ENCODE data around the gene MAPK8IP3.
"Not testable (repeated sequence)": the region's sequence is repeated elsewhere in the genome, so short reads cannot be mapped to it uniquely, and the experiment has no call there.

The MAPK8IP3 gene

DNA sequence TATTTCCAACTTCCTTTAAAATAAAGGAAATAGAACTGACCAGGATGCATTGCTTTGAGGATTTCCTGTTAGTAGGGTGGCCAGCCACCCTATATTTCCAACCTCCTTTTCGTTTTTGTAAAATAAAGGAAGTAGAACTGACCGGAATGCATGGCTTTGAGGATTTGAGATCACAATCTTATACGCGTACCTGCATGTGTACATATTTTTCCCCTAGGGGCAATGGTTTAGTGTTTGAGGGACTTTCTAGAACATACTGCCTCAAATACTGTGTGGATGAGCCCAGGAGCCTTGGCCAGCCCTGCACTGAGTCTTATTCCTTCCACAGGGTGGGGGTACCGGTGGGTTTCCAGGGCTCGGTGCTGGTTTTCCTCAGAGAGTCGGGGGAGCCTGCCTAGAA is 25.6 kb downstream of the MAPK8IP3 start:
- H3K27ac ChIP-seq: peak overlapping the region in 2 of 21 experiments; percentile 1 to 50

DNA sequence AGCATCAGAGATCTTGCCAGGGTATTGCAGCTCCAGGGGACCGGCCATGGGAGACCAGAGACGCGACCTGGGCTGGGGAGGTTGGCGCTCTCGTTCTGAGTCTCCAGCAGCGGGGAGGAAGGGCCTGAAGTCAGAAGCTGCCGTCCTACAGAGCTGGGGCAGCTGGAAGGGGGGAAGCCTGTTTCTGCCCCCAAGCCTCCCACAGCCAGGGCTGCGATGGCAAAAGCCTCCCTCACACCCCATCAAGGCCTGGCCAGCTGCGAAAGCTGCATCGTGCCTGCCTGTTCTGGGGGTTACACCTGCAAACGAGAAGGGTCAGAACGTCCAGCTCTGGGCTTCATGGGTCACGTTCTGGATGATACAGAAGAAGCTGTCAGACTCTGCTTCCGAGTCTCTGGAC is 26.1 kb downstream of the MAPK8IP3 start:
- H3K27ac ChIP-seq: peak overlapping the region in 2 of 21 experiments; percentile 1 to 50
- H3K4me3 ChIP-seq: no peak overlapping the region

More for the DNA sequence above, 25.6 kb downstream of the MAPK8IP3 start:
- no peak overlapping the region for H3K4me3 ChIP-seq

DNA sequence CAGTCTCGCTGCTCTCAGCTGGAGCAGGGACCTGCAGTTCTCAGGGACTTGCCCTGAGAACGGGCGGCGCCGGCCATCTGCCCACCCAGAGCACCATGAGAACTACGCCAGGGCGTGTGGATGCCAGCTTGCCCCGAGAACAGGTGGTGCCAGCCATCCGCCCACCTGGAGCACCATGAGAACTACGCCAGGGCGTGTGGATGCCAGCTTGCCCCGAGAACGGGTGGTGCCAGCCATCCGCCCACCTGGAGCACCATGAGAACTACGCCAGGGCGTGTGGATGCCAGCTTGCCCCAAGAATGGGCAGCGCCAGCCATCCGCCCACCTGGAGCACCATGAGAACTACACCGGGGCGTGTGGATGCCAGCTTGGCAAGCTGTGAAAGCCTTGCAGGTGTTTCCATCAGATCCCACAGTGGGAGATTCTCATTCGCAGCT is 26.6 kb downstream of the MAPK8IP3 start:
- peak overlapping the region in 1 of 21 experiments; percentile 6 for H3K27ac ChIP-seq
- not testable (repeated sequence) for H3K4me3 ChIP-seq

DNA sequence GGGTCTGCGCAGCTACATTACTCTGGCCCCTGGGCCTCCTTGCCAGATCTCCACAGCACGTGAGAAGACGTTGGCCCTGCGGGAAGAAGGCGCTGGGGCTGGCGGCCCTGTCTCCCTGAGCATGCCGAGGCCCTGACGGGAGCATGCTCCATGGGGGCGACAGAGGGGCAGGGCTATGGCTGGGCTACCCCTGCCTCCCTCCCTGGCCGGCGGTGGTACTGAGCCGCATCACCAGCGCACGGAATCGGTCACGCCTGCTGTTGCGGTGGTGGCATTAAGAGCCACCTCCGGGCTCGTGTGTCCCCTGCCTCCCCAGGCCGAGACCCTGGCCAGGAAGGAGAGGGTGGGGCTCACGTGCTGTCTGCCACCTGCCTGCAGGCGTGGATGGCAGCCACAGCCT is 28.1 kb downstream of the MAPK8IP3 start:
- Histone ChIP-seq H3K4me3 (no peak overlapping the region), H3K27ac (no peak overlapping the region)

DNA sequence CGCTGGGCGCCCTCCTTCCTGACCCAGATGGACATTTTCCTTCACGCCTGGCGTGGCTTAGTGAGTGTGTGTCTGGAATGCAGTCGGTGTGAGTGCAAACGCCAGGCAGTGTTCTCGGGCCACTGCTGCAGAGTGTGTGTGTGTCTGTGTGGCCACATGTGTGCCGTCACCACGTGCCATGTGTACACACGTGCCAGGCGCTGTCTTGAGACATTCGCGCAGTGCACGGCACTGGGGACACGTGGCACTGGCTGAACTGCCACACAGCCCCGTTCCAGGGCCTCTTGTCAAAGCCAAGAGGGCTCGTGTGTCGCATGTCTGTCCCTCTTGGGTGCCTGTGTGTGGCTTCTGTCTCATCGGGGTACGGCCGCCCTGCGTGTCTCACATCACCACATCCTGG is 28.8 kb downstream of the MAPK8IP3 start:
- no peak overlapping the region for H3K4me3 ChIP-seq
- no peak overlapping the region for H3K27ac ChIP-seq

DNA sequence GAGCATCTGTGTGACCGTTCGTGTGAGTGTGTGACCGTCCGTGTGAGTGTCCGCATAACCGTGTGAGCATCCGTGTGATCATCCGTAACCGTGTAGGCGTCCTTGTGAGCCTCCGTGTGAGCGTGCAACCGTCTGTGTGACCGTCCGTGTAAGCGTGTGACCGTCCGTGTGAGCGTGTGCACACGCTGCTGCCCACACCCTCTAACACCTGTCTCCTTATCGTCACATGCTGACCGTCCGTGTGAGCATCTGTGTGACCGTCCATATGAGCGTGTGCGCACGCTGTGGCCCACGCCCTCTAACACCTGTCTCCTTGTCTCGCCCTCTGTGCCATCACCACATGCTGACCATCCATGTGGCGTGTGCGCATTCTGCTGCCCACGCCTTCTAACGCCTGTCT is 34.2 kb downstream of the MAPK8IP3 start:
- Histone ChIP-seq H3K4me3 (no peak overlapping the region), H3K27ac (no peak overlapping the region)

DNA sequence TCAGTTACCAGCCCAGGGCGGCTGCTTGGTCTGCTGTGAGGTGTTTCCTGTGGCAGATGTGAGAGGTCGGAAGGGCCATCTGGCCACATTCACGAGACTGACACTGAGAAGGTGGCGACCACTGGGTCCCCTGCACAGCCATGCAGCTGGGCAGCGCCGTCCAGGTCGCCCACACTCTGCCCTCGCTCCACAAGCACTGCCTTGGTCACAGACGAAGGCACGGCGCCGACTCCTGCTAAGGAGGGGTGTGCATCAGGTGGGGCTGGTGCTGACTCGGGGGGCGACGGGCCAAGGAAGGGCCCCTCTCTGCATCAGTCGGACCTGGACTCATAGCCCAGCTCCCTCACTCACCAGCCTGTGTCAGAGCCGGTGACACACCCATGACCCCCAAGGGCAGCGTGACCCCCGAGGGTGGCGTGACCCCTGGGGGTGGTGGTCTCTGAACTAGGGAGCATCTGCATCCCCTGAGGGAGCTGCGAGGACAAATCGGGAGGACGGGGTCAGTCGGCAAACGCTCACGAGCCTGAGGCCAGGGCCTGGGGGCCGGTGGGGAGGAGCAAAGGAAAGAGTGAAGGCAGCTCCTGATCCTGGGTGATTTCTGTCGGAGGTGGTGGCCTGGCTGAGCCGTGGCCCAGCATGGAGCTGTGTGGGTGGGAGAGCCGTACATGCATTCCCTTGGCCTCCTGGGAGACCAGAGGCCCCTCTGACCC is 34.9 kb downstream of the MAPK8IP3 start:
- Histone ChIP-seq H3K4me3 (no peak overlapping the region), H3K27ac (no peak overlapping the region)

DNA sequence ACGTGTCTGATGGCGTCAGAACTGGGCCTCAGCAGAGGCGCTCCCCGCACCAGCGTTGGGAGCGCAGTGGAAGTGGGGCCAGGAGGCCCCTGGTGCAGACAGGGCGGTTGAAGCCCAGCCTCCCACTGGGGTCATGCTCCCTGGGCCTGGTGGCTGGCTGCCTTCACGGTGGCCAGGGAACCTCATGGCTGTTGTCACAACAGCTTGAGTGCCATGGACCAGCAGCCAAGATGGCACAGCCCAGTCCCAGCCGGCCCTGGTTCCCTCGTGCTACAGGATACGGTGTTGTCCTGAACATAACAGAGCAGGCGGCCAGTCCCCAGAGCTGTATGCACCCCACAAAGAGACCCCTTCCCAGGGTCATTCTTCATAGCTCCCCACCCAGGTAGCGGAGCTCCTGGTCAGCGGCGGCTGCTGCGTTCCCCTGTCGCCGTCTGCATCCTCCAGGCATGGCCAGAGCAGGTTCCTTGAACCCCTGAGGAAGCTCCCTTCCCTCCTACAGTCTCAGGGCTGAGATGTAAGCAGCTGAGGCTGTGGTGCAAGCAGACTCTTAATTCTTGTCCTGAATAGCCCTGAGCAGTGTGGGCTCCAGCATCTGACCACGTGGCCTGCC is 35.7 kb downstream of the MAPK8IP3 start:
- Histone ChIP-seq H3K27ac (no peak overlapping the region), H3K4me3 (no peak overlapping the region)

DNA sequence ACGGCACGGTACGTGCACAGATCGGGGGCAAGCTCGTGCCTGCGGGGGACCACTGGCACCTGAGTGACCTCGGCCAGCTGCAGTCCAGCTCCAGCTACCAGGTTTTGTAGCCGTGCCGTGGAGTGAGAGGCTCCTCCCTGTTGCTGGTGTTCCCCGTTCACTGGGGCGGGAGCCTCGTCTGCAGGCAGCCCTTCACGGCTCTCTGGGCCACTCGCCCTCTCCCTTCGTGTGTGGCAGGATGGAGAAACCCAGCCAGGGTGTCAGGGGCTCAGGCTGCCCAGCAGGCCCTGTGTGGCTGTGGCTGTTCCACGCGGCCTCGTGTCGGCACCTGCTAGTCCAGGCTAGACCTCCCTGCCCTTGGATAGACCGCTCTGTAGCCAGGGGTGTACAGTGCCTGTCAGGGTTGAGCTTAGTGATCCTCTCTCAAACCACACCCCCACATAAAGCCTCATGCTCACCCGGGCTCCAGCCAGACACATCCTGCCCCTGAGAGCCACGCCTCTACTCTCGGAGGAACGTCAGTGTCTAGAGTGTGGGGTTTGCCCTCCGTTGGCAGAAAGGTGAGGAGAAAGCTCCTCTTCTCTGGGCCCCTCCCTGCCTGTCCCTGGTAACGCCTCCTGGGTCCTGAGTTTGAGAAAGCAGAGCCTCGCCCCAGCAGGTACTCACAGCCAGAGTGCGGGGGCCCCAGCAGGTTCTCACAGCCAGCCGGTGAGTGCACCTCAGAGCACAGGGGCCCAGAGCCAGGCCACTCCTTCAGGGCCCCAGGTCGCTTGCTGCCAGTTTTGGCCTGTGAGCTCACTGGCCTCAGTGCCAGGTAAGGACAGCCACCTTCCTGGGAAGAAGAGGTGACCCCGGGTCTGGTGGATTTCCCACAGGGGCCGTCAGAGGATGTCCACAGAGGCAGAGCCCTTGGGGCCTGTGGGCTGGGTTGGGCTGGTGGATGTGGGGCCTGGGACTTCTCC is 37.7 kb downstream of the MAPK8IP3 start:
- peak overlapping the region in 4 of 21 experiments; percentile 2 to 35 (median 17) for H3K27ac ChIP-seq
- H3K4me3 ChIP-seq: no peak overlapping the region

DNA sequence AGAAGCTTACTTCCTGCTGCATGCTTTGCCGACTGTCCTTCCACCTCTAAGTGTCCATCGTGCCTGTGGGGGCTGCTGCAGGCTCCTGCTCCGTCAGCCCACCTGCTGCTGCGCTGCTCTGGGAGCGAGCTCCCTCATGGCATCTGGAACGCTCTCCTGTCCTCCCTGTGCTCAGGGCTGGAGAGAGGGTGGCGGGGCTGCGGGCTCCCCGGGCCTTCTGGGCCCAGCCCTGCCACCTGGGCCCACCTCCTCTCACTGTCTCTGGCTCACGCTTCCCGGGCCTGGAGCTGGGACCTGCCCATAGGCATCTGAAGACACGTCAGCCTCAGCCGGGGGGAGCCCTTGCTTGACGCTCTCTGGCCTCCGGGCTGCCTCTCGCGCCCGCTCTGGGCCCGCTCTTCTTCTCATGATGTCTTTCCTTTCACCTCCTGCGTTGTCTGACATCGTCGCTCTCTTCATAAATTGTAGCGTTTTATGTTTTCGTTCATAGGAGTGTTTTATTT is 38.4 kb downstream of the MAPK8IP3 start:
- peak overlapping the region in 4 of 21 experiments; percentile 2 to 55 (median 31) for H3K27ac ChIP-seq
- no peak overlapping the region for H3K4me3 ChIP-seq

DNA sequence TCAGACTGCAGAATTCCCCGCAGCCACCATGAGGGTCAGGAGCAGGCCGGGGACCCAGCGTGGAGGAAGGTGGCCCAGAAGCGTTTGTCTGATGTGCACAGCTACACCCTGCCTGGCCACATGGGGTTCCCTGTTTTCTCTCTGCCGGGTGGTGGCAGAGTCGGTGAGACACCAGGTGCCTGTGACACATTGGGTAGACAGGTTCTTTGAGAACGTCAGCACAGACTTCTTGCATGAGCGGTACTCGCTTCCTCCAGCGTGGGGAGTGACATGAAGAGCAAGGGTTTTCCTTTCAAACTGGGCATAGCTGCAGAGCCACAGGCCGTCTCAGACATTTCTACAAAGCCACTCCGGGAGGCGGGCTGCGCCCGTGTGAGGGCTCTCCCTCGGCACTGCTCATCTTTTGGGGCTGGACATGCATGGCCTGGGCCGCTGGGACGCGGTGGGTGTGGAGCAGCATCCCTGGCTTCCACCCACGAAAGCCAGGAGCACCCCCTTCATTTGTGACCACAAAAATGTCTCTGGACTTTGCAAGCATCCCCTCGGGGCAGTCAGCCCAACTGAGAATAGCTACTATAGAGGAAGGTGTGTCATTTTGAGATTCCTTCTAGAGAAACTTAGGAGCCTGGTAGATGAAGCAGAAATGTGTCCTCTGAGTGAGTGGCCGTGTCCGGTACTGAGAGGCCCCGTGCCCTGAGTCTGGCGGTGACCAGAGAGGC is 39.3 kb downstream of the MAPK8IP3 start:
- Histone ChIP-seq H3K4me3 (no peak overlapping the region), H3K27ac (peak overlapping the region in 4 of 21 experiments; percentile 11 to 68 (median 36))

DNA sequence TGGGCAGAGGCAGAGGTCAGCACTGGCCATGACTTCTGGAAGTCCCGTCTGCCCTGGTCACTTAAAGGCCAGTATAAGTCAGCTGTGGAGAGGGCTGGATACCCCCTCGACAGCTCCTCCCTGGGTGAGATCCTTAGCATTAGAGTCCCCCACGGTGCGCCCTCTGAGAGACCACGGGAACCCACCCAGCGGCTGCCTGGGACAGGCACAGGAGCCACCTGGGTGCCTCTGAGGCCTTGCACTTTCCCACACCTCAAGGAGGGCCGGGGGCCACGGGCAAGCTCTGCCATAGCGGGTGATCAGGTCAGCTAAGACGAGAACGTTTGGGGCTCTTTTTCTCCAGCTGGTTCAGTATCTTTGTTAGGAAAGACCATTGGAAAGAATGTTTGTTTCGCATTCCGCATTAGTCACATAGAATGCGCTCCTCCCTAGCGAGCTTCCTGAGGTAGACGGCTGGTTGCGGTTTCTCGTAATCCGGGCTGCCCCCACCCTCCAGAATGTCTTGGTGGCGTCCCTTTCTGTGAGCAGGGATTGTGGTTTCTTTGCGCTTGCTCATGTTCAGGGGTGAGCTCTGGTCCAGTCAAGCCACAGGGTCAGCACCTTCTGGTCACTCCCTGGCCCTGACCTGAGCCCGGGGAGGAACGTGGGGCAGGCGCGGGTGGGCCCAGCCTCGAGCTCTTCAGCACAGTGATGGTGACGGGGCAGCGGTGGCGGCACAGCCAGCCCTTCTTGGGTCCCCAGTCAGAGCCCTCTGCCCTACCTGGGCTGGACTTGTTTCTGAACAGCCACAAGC is 40.1 kb downstream of the MAPK8IP3 start:
- Histone ChIP-seq H3K27ac (peak overlapping the region in 4 of 21 experiments; percentile 11 to 68 (median 36)), H3K4me3 (no peak overlapping the region)

DNA sequence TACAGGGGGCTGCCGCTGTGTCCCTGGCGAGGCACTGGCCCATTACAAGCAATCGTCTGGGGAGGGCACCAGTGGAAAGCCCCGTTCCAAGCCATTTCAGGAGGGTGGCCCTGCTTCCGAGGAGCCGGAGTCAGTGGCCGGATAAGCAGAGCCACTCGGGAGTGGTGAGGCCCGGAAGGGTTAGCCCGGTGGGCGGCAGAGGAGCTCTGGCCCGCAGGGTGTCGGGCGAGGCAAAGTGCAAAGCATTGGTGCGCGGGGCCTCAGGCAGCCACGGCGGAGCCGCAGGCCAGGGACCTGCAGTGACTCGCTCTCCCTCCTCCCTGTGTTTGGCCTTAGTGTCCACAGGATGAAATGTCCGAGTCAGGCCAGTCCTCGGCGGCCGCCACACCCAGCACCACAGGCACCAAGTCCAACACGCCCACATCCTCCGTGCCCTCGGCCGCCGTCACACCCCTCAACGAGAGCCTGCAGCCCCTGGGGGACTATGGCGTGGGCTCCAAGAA is 40.7 kb downstream of the MAPK8IP3 start:
- Histone ChIP-seq H3K4me3 (no peak overlapping the region), H3K27ac (peak overlapping the region in 1 of 21 experiments; percentile 68)

DNA sequence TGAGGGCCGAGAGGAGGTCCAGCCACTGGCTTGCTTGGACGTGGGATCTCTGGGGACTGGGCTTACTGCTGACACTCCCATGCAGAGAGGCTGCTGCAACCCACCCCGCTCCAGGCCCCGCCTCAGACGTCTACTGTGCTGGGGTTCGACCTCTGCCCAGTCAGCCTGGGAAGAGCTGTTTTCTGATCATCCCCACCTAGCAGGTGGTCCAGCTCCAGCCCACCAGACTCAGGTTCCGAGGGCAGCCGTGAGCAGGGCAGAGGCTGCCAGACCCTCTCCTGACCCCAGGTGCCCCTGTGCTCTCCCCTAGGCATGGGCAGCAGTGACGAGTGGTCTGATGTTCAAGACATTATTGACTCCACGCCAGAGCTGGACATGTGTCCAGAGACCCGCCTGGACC is 41.9 kb downstream of the MAPK8IP3 start:
- Histone ChIP-seq H3K27ac (no peak overlapping the region), H3K4me3 (no peak overlapping the region)

DNA sequence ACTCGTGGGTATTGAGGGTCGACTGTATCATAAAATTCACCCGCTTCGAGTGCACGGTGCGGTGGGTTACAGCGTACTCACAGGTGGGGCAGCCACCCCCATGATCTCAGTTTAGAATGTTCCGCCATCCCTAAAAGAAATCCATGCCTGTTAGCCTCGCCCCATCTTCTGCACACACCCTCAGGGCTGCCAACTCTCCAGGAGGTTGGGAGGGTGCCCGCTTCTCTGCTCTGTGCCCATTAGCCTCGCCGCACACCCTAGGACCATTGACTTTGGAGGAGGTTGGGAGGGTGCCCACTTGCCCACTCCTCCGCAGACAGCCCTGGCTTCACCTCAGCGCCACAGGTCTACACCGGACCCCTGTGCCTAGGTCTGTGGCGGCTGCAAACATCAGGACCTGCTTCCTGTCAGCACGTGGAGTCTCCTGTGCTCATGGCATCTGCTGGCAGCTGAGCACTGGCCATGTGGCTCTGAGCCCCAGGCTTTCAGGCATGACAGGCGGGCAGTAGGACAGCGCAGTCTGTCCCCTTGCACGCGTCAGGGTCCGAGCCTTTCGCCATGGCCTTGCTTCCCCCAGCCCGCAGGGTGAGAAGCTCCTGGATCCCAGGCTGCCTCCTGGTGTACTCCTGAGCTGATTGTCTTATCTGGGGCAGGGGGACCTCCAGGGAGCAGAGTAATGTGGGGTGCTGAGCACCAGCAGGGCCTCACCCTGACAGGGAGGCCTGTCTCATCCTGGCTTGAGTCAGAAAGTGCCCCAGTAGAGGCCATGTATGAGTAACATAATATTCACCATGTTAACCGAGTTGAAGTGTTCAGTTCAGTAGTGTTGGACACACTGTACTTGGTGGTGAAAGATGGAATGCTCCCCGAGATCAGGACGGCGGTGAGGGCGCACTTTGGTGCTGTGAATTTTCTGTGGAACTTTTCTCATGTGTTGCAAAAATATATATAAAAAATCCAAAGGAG is 43.4 kb downstream of the MAPK8IP3 start:
- Histone ChIP-seq H3K27ac (no peak overlapping the region), H3K4me3 (no peak overlapping the region)

DNA sequence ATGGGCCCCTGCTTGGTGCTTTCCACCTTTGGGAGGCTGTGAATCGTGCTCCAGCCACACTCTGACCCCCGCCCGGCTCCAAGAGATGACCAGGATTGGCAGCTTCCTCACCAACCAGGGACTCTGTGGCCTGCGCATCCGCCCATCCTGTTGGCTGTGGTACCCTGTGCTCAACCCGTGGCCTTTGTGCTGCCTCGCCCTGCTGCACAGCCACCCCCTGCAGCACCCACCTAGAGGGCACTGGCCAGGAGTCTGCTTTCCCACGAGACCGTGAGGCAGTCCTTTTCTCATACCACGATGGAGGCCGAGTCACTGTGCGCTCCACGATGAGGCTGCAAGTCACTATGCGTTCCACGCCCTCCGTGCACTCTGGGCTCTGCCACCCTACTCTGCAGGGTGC is 46.0 kb downstream of the MAPK8IP3 start:
- Histone ChIP-seq H3K27ac (no peak overlapping the region), H3K4me3 (no peak overlapping the region)

DNA sequence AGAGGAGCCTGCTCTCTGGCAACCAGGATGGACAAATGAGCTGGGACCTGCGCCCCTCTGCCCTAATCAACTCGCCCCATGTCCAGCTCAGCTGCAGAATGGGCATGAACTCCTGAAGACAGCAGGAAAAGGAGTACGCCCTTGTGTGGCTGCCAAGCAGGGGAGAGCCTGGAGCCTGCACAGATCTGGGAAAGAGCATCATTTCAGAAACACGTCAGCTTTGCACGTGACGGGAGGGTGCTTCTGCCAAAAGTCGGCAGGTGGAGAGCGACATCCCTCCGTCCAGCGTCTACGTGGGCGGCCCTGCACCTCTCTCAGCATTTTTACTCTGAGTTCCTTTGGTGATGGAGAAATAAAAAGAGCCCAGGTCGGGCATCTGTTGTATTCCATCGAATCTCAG is 46.9 kb downstream of the MAPK8IP3 start:
- no peak overlapping the region for H3K27ac ChIP-seq

More for the DNA sequence above, 46.9 kb downstream of the MAPK8IP3 start:
- no peak overlapping the region for H3K4me3 ChIP-seq
